Lower leg skin (tissue), 4 donors: ENCODE data around the gene TMEM9. TPM values are rescaled to one million over a fixed set of nuclear protein-coding genes. Genes with fewer than 3 reads are reported as not detected.
"Not testable (repeated sequence)": the region's sequence is repeated elsewhere in the genome, so short reads cannot be mapped to it uniquely, and the experiment has no call there.

Source experiments
- DNase-seq, 2 donors: peaks; one replicate each; pipeline ENCODE4 v3.0.0-alpha.2; 2019; ENCODE audit warnings: low spot score in 2 of 2
- H3K4me3 ChIP-seq: fragments of 200-600 bp; sonication (generic); 2 replicates; pipeline ENCODE4 v1.5.1; 2017; ENCODE audit warnings: mild to moderate bottlenecking, low read depth; ENCODE audit not compliant: poor library complexity, severe bottlenecking
- CTCF ChIP-seq, 3 donors: fragments of 450-650 bp; IDR thresholded peaks; one replicate each; pipeline ENCODE4 v1.5.1; 2016; ENCODE audit warnings: antibody characterized with exemption in 3 of 3, mild to moderate bottlenecking in 3 of 3, moderate library complexity in 2 of 3
- POLR2A ChIP-seq, 2 donors: fragments of 450-650 bp; IDR thresholded peaks; one replicate each; pipeline ENCODE4 v1.6.1; 2016 to 2017; ENCODE audit warnings: antibody characterized with exemption in 2 of 2, mild to moderate bottlenecking in 1 of 2, moderate library complexity in 1 of 2
- WGBS, 2 donors: methylation state at CpG; one replicate each; pipeline ENCODE4 v1.1.5; 2018; 5-methylcytosine and 5-hydroxymethylcytosine counted together
- intact Hi-C: fragments of 100-400 bp; cut with DNase I; formaldehyde crosslinking; loops from one replicate; pipeline ENCODE4 v1.15.0; 2023; ENCODE audit warnings: low total_unique reads
- total RNA-seq, 4 donors: library from RNA; depleted of rRNA; stranded (reverse); fragments of >200 nt; gene quantifications; one replicate each; pipeline ENCODE4 v1.1.0, GENCODE V29; 2016

Gene TMEM9
- total RNA-seq, 4 donors from 2014 or later, result 32.3 to 48.5 (median 45.9) TPM

- TF ChIP-seq POLR2A (IDR thresholded peaks at IDR 0.05) (no peak), CTCF (IDR thresholded peaks at IDR 0.05) (no peak)
- DNase-seq, result peak in 1 of 2 donors; percentile 20
- WGBS, 2 donors, result 57 to 67% methylated on average over 3 of the region's 3 CpGs
- H3K4me3 ChIP-seq, result no peak overlapping the region
- intact Hi-C loops, result no loop called here
These were observed 14.9 kb upstream of the TMEM9 start for GRCh38 chr1:201169203-201169602.

DNA sequence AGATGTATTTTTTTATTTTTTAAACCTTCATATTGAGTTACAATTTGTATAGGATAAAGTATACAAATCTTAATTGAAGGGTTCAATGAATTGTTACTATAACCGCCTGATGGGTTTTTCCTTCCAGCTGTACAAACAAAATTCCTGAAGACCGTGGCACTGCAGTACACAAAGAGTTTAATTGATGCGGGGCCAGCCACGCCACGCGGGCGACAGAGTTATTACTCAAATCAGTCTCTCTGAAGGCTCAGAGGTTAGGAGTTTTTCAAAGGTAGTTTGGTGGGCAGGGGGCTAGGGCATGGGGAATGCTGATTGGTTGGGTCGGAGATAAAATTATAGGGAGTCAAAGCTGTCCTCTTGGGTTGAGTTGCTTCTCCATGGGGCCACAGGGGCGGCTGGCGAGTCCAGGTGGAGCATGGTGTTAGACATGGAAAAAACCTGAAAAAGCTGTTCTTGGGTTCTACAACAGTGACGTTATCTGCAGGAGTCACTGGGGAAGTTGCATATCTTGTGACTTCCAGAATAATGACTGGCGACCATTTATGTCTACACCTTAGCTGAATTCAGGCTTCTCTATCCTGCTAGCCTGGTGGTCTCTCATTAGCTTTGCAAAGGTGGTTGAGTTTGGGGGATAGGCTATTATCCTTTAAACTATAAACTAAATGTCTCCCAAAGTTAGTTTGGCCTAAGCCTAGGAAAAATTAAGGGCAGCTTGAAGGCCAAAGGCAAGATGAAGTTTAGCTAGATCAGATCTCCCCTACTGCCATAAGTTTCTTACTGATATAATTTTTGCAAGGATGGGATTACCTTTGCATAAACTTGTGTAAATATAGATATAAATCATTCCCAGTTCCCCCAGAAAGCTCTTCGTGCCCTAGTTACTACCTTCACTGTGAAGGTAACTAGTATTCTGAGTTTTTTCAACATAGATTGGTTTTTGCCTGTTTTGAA, 13.0 kb upstream of the TMEM9 start:
- DNase-seq, result peak in 1 of 2 donors; percentile 56
- intact Hi-C loops, result no loop called here
- 84 to 87% methylated on average over 13 of the region's 13 CpGs for WGBS, 2 donors
- TF ChIP-seq CTCF (IDR thresholded peaks at IDR 0.05) (no peak), POLR2A (IDR thresholded peaks at IDR 0.05) (no peak)
- H3K4me3 ChIP-seq, result no peak overlapping the region

DNA sequence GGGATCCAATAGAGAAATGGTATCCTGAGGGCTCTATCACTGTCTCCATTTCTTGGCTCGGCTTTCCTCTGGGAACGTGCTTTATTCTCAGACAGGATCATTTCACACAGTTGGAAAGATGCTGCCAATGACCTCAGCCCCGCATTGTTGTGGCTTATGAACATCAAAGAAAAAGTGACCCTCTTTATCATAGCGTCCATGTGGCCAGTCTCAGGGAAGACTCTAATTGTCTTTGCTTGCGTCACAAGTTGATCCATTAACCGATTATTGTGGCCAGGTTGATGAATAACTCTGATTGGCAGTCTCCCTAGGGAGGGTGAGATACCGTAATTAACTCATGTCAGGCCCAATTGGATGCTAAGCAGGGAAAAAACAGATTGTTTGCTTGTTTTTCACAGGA, 10.4 kb upstream of the TMEM9 start:
- intact Hi-C loops, result no loop called here

DNA sequence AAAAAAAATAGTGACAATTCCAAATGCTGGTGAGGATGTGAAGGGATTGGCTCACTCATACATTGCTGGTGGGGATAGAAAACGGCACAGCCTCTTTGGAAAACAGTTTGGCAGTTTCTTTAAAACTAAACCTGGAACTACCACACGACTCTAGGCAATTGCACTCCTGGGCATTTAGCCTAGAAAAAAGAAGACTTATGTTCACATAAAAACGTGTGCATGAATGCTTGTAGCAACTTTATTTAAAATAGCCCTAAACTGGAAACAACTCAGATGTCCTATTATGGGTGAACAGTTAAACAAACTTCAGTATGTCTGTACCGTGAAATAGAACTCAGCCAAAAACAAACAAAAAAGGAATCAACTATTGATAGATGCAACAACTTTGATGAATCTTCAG, 9.4 kb upstream of the TMEM9 start:
- no peak for TF ChIP-seq CTCF (IDR thresholded peaks at IDR 0.05)
- no peak for TF ChIP-seq POLR2A (IDR thresholded peaks at IDR 0.05)
- WGBS, 2 donors, result 27 to 28% methylated on average over 4 of the region's 4 CpGs
- no peak overlapping the region for H3K4me3 ChIP-seq
- no peak for DNase-seq
- intact Hi-C loops, result no loop called here

More for the DNA sequence above, 10.4 kb upstream of the TMEM9 start:
- WGBS, 2 donors, result 66 to 76% methylated on average over 7 of the region's 7 CpGs
- peak in 1 of 2 donors; percentile 12 for DNase-seq
- no peak overlapping the region for H3K4me3 ChIP-seq
- TF ChIP-seq CTCF (IDR thresholded peaks at IDR 0.05) (no peak), POLR2A (IDR thresholded peaks at IDR 0.05) (no peak)

GRCh38 chr1:201163036-201163435, 8.8 kb upstream of the TMEM9 start:
- DNase-seq, result peak in 1 of 2 donors; percentile 63
- intact Hi-C loops, H3K4me3 ChIP-seq: not testable (repeated sequence)
- WGBS, 2 donors, result 84 to 93% methylated on average over 8 of the region's 8 CpGs

GRCh38 chr1:201157949-201158348, 3.7 kb upstream of the TMEM9 start:
- intact Hi-C loops, result no loop called here
- peak in 1 of 2 donors; percentile 31 for DNase-seq
- WGBS, 2 donors, result 88 to 89% methylated on average over 2 of the region's 2 CpGs

More at GRCh38 chr1:201157949-201158348, 3.7 kb upstream of the TMEM9 start:
- TF ChIP-seq CTCF (IDR thresholded peaks at IDR 0.05) (no peak), POLR2A (IDR thresholded peaks at IDR 0.05) (no peak)
- no peak overlapping the region for H3K4me3 ChIP-seq
